ENCODE results near the gene PRG3.

Gene PRG3

GRCh38 chr11:57353446-57353845 is 27.5 kb downstream of the PRG3 start:
- H2BK5ac ChIP-seq (ENCODE audit: low read length): no peak overlapping the region

GRCh38 chr11:57353036-57353435 is 27.9 kb downstream of the PRG3 start:
- H2AFZ ChIP-seq (ENCODE audit: low read length): peak overlapping the region; percentile 82
- peaks cover 0 to 8% of the 10 kb centered on the region in 2 donors for H3K9me3 ChIP-seq (replicated peaks in 1 of 2; ENCODE audit: control insufficient read depth in 2 of 2, insufficient read depth in 1 of 2, low read depth in 1 of 2, low read length in 2 of 2)
- H2BK12ac ChIP-seq (ENCODE audit: low read length): no peak overlapping the region
- no peaks in the 10 kb centered on the region for H3K79me1 ChIP-seq (ENCODE audit: low read depth, low read length)
- H3K27me3 ChIP-seq (ENCODE audit: control insufficient read depth in 3 of 3, insufficient read depth in 3 of 3, low read depth in 1 of 3, low read length in 3 of 3): peaks cover 0 to 12% (median 0%) of the 10 kb centered on the region in 3 experiments
- no peak overlapping the region for H2BK120ac ChIP-seq (ENCODE audit: low read depth, low read length)
- no peak overlapping the region for H4K91ac ChIP-seq (ENCODE audit: low read depth, low read length, poor library complexity)
- no peak overlapping the region for H4K8ac ChIP-seq (ENCODE audit: low read depth, low read length)
- H2BK15ac ChIP-seq (ENCODE audit: low read length): no peak overlapping the region
- no peak for DNase-seq (ENCODE audit: low spot score)
- H3K36me3 ChIP-seq (replicated peaks in 1 of 2; ENCODE audit: control insufficient read depth in 2 of 2, insufficient read depth in 2 of 2, low read length in 2 of 2): no peaks in the 10 kb centered on the region
- H3K27ac ChIP-seq (replicated peaks; ENCODE audit: low read length): no peak overlapping the region
- no peak overlapping the region for H3K14ac ChIP-seq (ENCODE audit: low read length)
- no peak overlapping the region for H2AK5ac ChIP-seq (ENCODE audit: low read depth, low read length)
- H3K23ac ChIP-seq (ENCODE audit: low read depth, low read length, poor library complexity): no peak overlapping the region
- no peak overlapping the region for H2BK5ac ChIP-seq (ENCODE audit: low read length)
- no peak overlapping the region for H3K4me2 ChIP-seq (ENCODE audit: insufficient read depth, low read length, poor library complexity, severe bottlenecking)
- peaks cover 12 to 15% of the 10 kb centered on the region in 2 donors for H3K4me1 ChIP-seq (ENCODE audit: control insufficient read depth in 2 of 2, insufficient read depth in 1 of 2, low read depth in 1 of 2, low read length in 2 of 2)
- peak overlapping the region; percentile 11 for H3K18ac ChIP-seq (ENCODE audit: low read length)
- H3K4me3 ChIP-seq (ENCODE audit: low read length in 2 of 2): no peak overlapping the region
- WGBS, 2 donors (ENCODE audit: extremely low coverage in 2 of 2, insufficient read length in 2 of 2, insufficient replicate concordance in 1 of 2): no CpG with 5 or more reads among the region's 5 CpGs
- no peak overlapping the region for H3K4ac ChIP-seq (ENCODE audit: low read length)
- H3K9ac ChIP-seq (ENCODE audit: low read depth, low read length, poor library complexity): no peak overlapping the region

More at GRCh38 chr11:57353446-57353845, 27.5 kb downstream of the PRG3 start:
- Histone ChIP-seq H3K4me3 (ENCODE audit: low read length in 2 of 2) (peak overlapping the region in 1 of 2 donors; percentile 3), H3K4ac (ENCODE audit: low read length) (no peak overlapping the region), H2AK5ac (ENCODE audit: low read depth, low read length) (no peak overlapping the region), H4K8ac (ENCODE audit: low read depth, low read length) (no peak overlapping the region), H3K4me1 (ENCODE audit: control insufficient read depth in 2 of 2, insufficient read depth in 1 of 2, low read depth in 1 of 2, low read length in 2 of 2) (peaks cover 12 to 15% of the 10 kb centered on the region in 2 donors), H3K23ac (ENCODE audit: low read depth, low read length, poor library complexity) (no peak overlapping the region), H2BK15ac (ENCODE audit: low read length) (no peak overlapping the region), H2AFZ (ENCODE audit: low read length) (peak overlapping the region; percentile 82), H3K9me3 (replicated peaks in 1 of 2; ENCODE audit: control insufficient read depth in 2 of 2, insufficient read depth in 1 of 2, low read depth in 1 of 2, low read length in 2 of 2) (peaks cover 0 to 8% of the 10 kb centered on the region in 2 donors), H3K18ac (ENCODE audit: low read length) (no peak overlapping the region), H3K4me2 (ENCODE audit: insufficient read depth, low read length, poor library complexity, severe bottlenecking) (no peak overlapping the region), H3K14ac (ENCODE audit: low read length) (no peak overlapping the region), H3K36me3 (replicated peaks in 1 of 2; ENCODE audit: control insufficient read depth in 2 of 2, insufficient read depth in 2 of 2, low read length in 2 of 2) (no peaks in the 10 kb centered on the region), H3K27ac (replicated peaks; ENCODE audit: low read length) (no peak overlapping the region), H3K9ac (ENCODE audit: low read depth, low read length, poor library complexity) (no peak overlapping the region), H2BK12ac (ENCODE audit: low read length) (no peak overlapping the region), H4K91ac (ENCODE audit: low read depth, low read length, poor library complexity) (no peak overlapping the region), H2BK120ac (ENCODE audit: low read depth, low read length) (no peak overlapping the region), H3K27me3 (ENCODE audit: control insufficient read depth in 3 of 3, insufficient read depth in 3 of 3, low read depth in 1 of 3, low read length in 3 of 3) (peaks cover 0 to 12% (median 0%) of the 10 kb centered on the region in 3 experiments), H3K79me1 (ENCODE audit: low read depth, low read length) (no peaks in the 10 kb centered on the region)
- WGBS, 2 donors (ENCODE audit: extremely low coverage in 2 of 2, insufficient read length in 2 of 2, insufficient replicate concordance in 1 of 2): no CpG with 5 or more reads among the region's 4 CpGs
- DNase-seq (ENCODE audit: low spot score): no peak

- Histone ChIP-seq H3K4me2 (ENCODE audit: insufficient read depth, low read length, poor library complexity, severe bottlenecking) (no peak overlapping the region), H3K4me3 (ENCODE audit: low read length in 2 of 2) (no peak overlapping the region), H2AFZ (ENCODE audit: low read length) (peak overlapping the region; percentile 86), H3K14ac (ENCODE audit: low read length) (no peak overlapping the region), H3K27ac (replicated peaks; ENCODE audit: low read length) (no peak overlapping the region), H3K18ac (ENCODE audit: low read length) (peak overlapping the region; percentile 69), H4K8ac (ENCODE audit: low read depth, low read length) (no peak overlapping the region), H4K91ac (ENCODE audit: low read depth, low read length, poor library complexity) (no peak overlapping the region), H2BK12ac (ENCODE audit: low read length) (no peak overlapping the region), H3K9ac (ENCODE audit: low read depth, low read length, poor library complexity) (no peak overlapping the region), H3K23ac (ENCODE audit: low read depth, low read length, poor library complexity) (no peak overlapping the region), H3K4me1 (ENCODE audit: control insufficient read depth in 2 of 2, insufficient read depth in 1 of 2, low read depth in 1 of 2, low read length in 2 of 2) (peaks cover 12 to 17% of the 10 kb centered on the region in 2 donors), H3K36me3 (replicated peaks in 1 of 2; ENCODE audit: control insufficient read depth in 2 of 2, insufficient read depth in 2 of 2, low read length in 2 of 2) (no peaks in the 10 kb centered on the region), H3K79me1 (ENCODE audit: low read depth, low read length) (no peaks in the 10 kb centered on the region), H2BK120ac (ENCODE audit: low read depth, low read length) (peak overlapping the region; percentile 13), H2BK15ac (ENCODE audit: low read length) (no peak overlapping the region), H2BK5ac (ENCODE audit: low read length) (peak overlapping the region; percentile 15), H3K27me3 (ENCODE audit: control insufficient read depth in 3 of 3, insufficient read depth in 3 of 3, low read depth in 1 of 3, low read length in 3 of 3) (peaks cover 0 to 12% (median 0%) of the 10 kb centered on the region in 3 experiments), H2AK5ac (ENCODE audit: low read depth, low read length) (no peak overlapping the region), H3K4ac (ENCODE audit: low read length) (no peak overlapping the region), H3K9me3 (replicated peaks in 1 of 2; ENCODE audit: control insufficient read depth in 2 of 2, insufficient read depth in 1 of 2, low read depth in 1 of 2, low read length in 2 of 2) (peaks cover 0 to 8% of the 10 kb centered on the region in 2 donors)
- no CpG with 5 or more reads among the region's 31 CpGs for WGBS, 2 donors (ENCODE audit: extremely low coverage in 2 of 2, insufficient read length in 2 of 2, insufficient replicate concordance in 1 of 2)
- DNase-seq (ENCODE audit: low spot score): peak; percentile 76
Observed at GRCh38 chr11:57349491-57350274, 31.3 kb downstream of the PRG3 start.

GRCh38 chr11:57348636-57349313 is 32.2 kb downstream of the PRG3 start:
- Histone ChIP-seq H2AFZ (ENCODE audit: low read length) (no peak overlapping the region), H3K4me2 (ENCODE audit: insufficient read depth, low read length, poor library complexity, severe bottlenecking) (no peak overlapping the region), H2BK5ac (ENCODE audit: low read length) (no peak overlapping the region), H4K91ac (ENCODE audit: low read depth, low read length, poor library complexity) (no peak overlapping the region), H3K4me3 (ENCODE audit: low read length in 2 of 2) (no peak overlapping the region), H3K4ac (ENCODE audit: low read length) (no peak overlapping the region), H3K4me1 (ENCODE audit: control insufficient read depth in 2 of 2, insufficient read depth in 1 of 2, low read depth in 1 of 2, low read length in 2 of 2) (peaks cover 10 to 15% of the 10 kb centered on the region in 2 donors), H3K18ac (ENCODE audit: low read length) (no peak overlapping the region), H3K79me1 (ENCODE audit: low read depth, low read length) (no peaks in the 10 kb centered on the region), H3K14ac (ENCODE audit: low read length) (no peak overlapping the region), H3K27ac (replicated peaks; ENCODE audit: low read length) (no peak overlapping the region), H3K9ac (ENCODE audit: low read depth, low read length, poor library complexity) (no peak overlapping the region), H2BK15ac (ENCODE audit: low read length) (no peak overlapping the region), H3K9me3 (replicated peaks in 1 of 2; ENCODE audit: control insufficient read depth in 2 of 2, insufficient read depth in 1 of 2, low read depth in 1 of 2, low read length in 2 of 2) (peaks cover 0 to 8% of the 10 kb centered on the region in 2 donors), H4K8ac (ENCODE audit: low read depth, low read length) (no peak overlapping the region), H2BK120ac (ENCODE audit: low read depth, low read length) (no peak overlapping the region), H3K36me3 (replicated peaks in 1 of 2; ENCODE audit: control insufficient read depth in 2 of 2, insufficient read depth in 2 of 2, low read length in 2 of 2) (no peaks in the 10 kb centered on the region), H3K23ac (ENCODE audit: low read depth, low read length, poor library complexity) (no peak overlapping the region), H2AK5ac (ENCODE audit: low read depth, low read length) (no peak overlapping the region), H3K27me3 (ENCODE audit: control insufficient read depth in 3 of 3, insufficient read depth in 3 of 3, low read depth in 1 of 3, low read length in 3 of 3) (peaks cover 0 to 12% (median 0%) of the 10 kb centered on the region in 3 experiments), H2BK12ac (ENCODE audit: low read length) (no peak overlapping the region)
- no CpG with 5 or more reads among the region's 14 CpGs for WGBS, 2 donors (ENCODE audit: extremely low coverage in 2 of 2, insufficient read length in 2 of 2, insufficient replicate concordance in 1 of 2)
- no peak for DNase-seq (ENCODE audit: low spot score)
